HepG2 (cell line): ENCODE results near the gene BCAS3. TPM values are rescaled to one million over a fixed set of nuclear protein-coding genes. Genes with fewer than 3 reads are reported as not detected.

Experiments
- AGO2 ChIP-seq: fragments of 200-400 bp; formaldehyde crosslinking; optimal IDR thresholded peaks from 2 replicates; pipeline ENCODE3; 2017; ENCODE audit warnings: mild to moderate bottlenecking, low read depth, low read length, moderate library complexity
- HDAC2 ChIP-seq: sonication (generic); formaldehyde crosslinking; IDR thresholded peaks from 2 replicates; pipeline ENCODE4 v1.4.0; 2020; ENCODE audit warnings: missing genetic modification reagents
- HNF4A ChIP-seq: sonication (generic); formaldehyde crosslinking; IDR thresholded peaks from 2 replicates; pipeline ENCODE4 v1.4.0; 2020; ENCODE audit warnings: missing genetic modification reagents
- HOXA5 ChIP-seq: sonication (generic); formaldehyde crosslinking; IDR thresholded peaks from 2 replicates; pipeline ENCODE4 v1.4.0; 2020; ENCODE audit warnings: missing genetic modification reagents
- IRX3 ChIP-seq: sonication (generic); formaldehyde crosslinking; IDR thresholded peaks from 2 replicates; pipeline ENCODE4 v1.8.1; 2023; ENCODE audit warnings: mild to moderate bottlenecking, low read depth, missing genetic modification reagents, borderline replicate concordance
- KDM5A ChIP-seq: fragments of 200-600 bp; sonication (generic); IDR thresholded peaks from 2 replicates; pipeline ENCODE4 v1.7.0; 2018; ENCODE audit warnings: antibody characterized with exemption, mild to moderate bottlenecking, low read length, borderline replicate concordance
- RXRB ChIP-seq: IDR thresholded peaks from 2 replicates; pipeline ENCODE4 v1.6.1; 2016; ENCODE audit warnings: borderline replicate concordance, missing genetic modification reagents, missing compliant biosample characterization
- SIX1 ChIP-seq: sonication (generic); formaldehyde crosslinking; IDR thresholded peaks from 2 replicates; pipeline ENCODE4 v1.4.0; 2020; ENCODE audit warnings: missing genetic modification reagents, borderline replicate concordance
- SKI ChIP-seq: fragments of 450-650 bp; IDR thresholded peaks from one replicate; pipeline ENCODE4 v1.6.1; 2018; ENCODE audit warnings: mild to moderate bottlenecking; ENCODE audit not compliant: partially characterized antibody
- SP1 ChIP-seq, 2 experiments: fragments of 450-650 bp in 1 of 2; sonication (generic) in 1 of 2; formaldehyde crosslinking in 1 of 2; IDR thresholded peaks; 2 replicates each; pipeline versions ENCODE4 v1.4.0 to v1.6.1; 2016 to 2020; ENCODE audit warnings: missing genetic modification reagents in 1 of 2
- XRCC5 ChIP-seq: fragments of 200-400 bp; formaldehyde crosslinking; optimal IDR thresholded peaks from 2 replicates; pipeline ENCODE3; 2017; ENCODE audit warnings: mild to moderate bottlenecking, low read length
- ZBTB37 ChIP-seq: sonication (generic); formaldehyde crosslinking; IDR thresholded peaks from 2 replicates; pipeline ENCODE4 v1.4.0; 2020; ENCODE audit warnings: mild to moderate bottlenecking, missing genetic modification reagents
- ZFP82 ChIP-seq: sonication (generic); formaldehyde crosslinking; IDR thresholded peaks from 2 replicates; pipeline ENCODE4 v1.5.1; 2020; ENCODE audit warnings: mild to moderate bottlenecking, missing genetic modification reagents, borderline replicate concordance
- ZFX ChIP-seq: sonication (generic); formaldehyde crosslinking; IDR thresholded peaks from 2 replicates; pipeline ENCODE4 v1.4.0; 2020; ENCODE audit warnings: mild to moderate bottlenecking, low read depth, missing genetic modification reagents, moderate library complexity
- ZNF17 ChIP-seq: sonication (generic); formaldehyde crosslinking; IDR thresholded peaks from 2 replicates; pipeline ENCODE4 v1.5.0; 2020; ENCODE audit warnings: mild to moderate bottlenecking, missing genetic modification reagents
- ZNF329 ChIP-seq: sonication (generic); formaldehyde crosslinking; IDR thresholded peaks from 2 replicates; pipeline ENCODE4 v1.9.0; 2021; ENCODE audit warnings: low read depth, mild to moderate bottlenecking, missing genetic modification reagents
- ZNF670 ChIP-seq: sonication (generic); formaldehyde crosslinking; IDR thresholded peaks from 2 replicates; pipeline ENCODE4 v1.8.0; 2022; ENCODE audit warnings: mild to moderate bottlenecking, missing genetic modification reagents, borderline replicate concordance
- polyA plus RNA-seq, 8 experiments: library from polyadenylated mRNA; depleted of rRNA in 3 of 8; stranded (reverse) in 7 of 8; unstranded in 1 of 8; fragments of >200 nt; fragmentation: Illumina TruSeq in 4 of 8; extraction: Trizol in 4 of 8; gene quantifications; 2 replicates each; pipeline versions ENCODE4 v1.2.1 to v1.2.3, GENCODE V29; 2011 to 2016; ENCODE audit warnings: low read depth in 4 of 8, missing spikeins in 1 of 8, mixed read lengths in 1 of 8; ENCODE audit not compliant: insufficient read depth in 1 of 8
- total RNA-seq, 5 experiments: library from RNA; depleted of rRNA; stranded (reverse); fragments of >200 nt; fragmentation: Illumina TruSeq; extraction: Trizol; gene quantifications; 2 replicates each; pipeline ENCODE4 v1.2.3, GENCODE V29; 2016; ENCODE audit warnings: low read depth in 1 of 5
- TF ChIP-seq, protein P1 (sequence below): sonication (generic); formaldehyde crosslinking; IDR thresholded peaks from 2 replicates; pipeline ENCODE4 v1.4.0; 2020; ENCODE audit warnings: missing genetic modification reagents, borderline replicate concordance
- TF ChIP-seq, protein P2 (sequence below): sonication (generic); formaldehyde crosslinking; IDR thresholded peaks from 2 replicates; pipeline ENCODE4 v1.5.1; 2020; ENCODE audit warnings: missing genetic modification reagents, mild to moderate bottlenecking, borderline replicate concordance
- TF ChIP-seq, protein P3 (sequence below): sonication (generic); formaldehyde crosslinking; IDR thresholded peaks from 2 replicates; pipeline ENCODE4 v1.5.0; 2020; ENCODE audit warnings: mild to moderate bottlenecking, missing genetic modification reagents

The BCAS3 gene
- total and polyA plus RNA-seq, 2 of the 13 experiments (the other 11 are each of a cell fraction or from before 2014, with no cell fraction given), result 10.7 to 11.2 TPM

GRCh38 chr17:61412860-61413660 lies 735.4 kb downstream of the BCAS3 start (continued):
- TF ChIP-seq SP1 (IDR thresholded peaks at IDR 0.05) (no peak), SP1 (CRISPR knock-in tag; IDR thresholded peaks at IDR 0.05) (0 out of 2 replicates have a peak, but pooled peaks have one; percentile 9), ZFX (CRISPR knock-in tag) (peak; percentile 73), ZFP82 (CRISPR knock-in tag) (peak; percentile 39; the same call in 1 of the 2 replicates), ZBTB37 (CRISPR knock-in tag) (0 out of 2 replicates have a peak, but pooled peaks have one; percentile 51), RXRB (CRISPR knock-in tag) (0 out of 2 replicates have a peak, but pooled peaks have one; percentile 45), SIX1 (CRISPR knock-in tag) (no peak), HDAC2 (CRISPR knock-in tag) (peak; percentile 46; the same call in 1 of the 2 replicates), XRCC5 (no peak), HNF4A (CRISPR knock-in tag) (peak; percentile 41), SKI (no peak), IRX3 (CRISPR knock-in tag) (0 out of 2 replicates have a peak, but pooled peaks have one; percentile 31), KDM5A (peak; percentile 39; the same call in 1 of the 2 replicates), ZNF17 (CRISPR knock-in tag) (0 out of 2 replicates have a peak, but pooled peaks have one; percentile 11), HOXA5 (CRISPR knock-in tag) (no peak; the same call in 1 of the 2 replicates), ZNF670 (CRISPR knock-in tag) (peak; percentile 41; the same call in 1 of the 2 replicates), AGO2 (peak; percentile 10), ZNF329 (CRISPR knock-in tag) (no peak)
- TF ChIP-seq, protein P1, sequence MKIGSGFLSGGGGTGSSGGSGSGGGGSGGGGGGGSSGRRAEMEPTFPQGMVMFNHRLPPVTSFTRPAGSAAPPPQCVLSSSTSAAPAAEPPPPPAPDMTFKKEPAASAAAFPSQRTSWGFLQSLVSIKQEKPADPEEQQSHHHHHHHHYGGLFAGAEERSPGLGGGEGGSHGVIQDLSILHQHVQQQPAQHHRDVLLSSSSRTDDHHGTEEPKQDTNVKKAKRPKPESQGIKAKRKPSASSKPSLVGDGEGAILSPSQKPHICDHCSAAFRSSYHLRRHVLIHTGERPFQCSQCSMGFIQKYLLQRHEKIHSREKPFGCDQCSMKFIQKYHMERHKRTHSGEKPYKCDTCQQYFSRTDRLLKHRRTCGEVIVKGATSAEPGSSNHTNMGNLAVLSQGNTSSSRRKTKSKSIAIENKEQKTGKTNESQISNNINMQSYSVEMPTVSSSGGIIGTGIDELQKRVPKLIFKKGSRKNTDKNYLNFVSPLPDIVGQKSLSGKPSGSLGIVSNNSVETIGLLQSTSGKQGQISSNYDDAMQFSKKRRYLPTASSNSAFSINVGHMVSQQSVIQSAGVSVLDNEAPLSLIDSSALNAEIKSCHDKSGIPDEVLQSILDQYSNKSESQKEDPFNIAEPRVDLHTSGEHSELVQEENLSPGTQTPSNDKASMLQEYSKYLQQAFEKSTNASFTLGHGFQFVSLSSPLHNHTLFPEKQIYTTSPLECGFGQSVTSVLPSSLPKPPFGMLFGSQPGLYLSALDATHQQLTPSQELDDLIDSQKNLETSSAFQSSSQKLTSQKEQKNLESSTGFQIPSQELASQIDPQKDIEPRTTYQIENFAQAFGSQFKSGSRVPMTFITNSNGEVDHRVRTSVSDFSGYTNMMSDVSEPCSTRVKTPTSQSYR, result peak; percentile 30
- TF ChIP-seq, protein P2, sequence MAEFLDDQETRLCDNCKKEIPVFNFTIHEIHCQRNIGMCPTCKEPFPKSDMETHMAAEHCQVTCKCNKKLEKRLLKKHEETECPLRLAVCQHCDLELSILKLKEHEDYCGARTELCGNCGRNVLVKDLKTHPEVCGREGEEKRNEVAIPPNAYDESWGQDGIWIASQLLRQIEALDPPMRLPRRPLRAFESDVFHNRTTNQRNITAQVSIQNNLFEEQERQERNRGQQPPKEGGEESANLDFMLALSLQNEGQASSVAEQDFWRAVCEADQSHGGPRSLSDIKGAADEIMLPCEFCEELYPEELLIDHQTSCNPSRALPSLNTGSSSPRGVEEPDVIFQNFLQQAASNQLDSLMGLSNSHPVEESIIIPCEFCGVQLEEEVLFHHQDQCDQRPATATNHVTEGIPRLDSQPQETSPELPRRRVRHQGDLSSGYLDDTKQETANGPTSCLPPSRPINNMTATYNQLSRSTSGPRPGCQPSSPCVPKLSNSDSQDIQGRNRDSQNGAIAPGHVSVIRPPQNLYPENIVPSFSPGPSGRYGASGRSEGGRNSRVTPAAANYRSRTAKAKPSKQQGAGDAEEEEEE (CRISPR knock-in tag), result 0 out of 2 replicates have a peak, but pooled peaks have one; percentile 30
- TF ChIP-seq, protein P3, sequence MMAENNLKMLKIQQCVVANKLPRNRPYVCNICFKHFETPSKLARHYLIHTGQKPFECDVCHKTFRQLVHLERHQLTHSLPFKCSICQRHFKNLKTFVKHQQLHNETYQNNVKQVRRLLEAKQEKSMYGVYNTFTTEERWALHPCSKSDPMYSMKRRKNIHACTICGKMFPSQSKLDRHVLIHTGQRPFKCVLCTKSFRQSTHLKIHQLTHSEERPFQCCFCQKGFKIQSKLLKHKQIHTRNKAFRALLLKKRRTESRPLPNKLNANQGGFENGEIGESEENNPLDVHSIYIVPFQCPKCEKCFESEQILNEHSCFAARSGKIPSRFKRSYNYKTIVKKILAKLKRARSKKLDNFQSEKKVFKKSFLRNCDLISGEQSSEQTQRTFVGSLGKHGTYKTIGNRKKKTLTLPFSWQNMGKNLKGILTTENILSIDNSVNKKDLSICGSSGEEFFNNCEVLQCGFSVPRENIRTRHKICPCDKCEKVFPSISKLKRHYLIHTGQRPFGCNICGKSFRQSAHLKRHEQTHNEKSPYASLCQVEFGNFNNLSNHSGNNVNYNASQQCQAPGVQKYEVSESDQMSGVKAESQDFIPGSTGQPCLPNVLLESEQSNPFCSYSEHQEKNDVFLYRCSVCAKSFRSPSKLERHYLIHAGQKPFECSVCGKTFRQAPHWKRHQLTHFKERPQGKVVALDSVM (CRISPR knock-in tag), result peak; percentile 94
